GM12892 (cell line): ENCODE results near the gene TNFSF4.

Experiments
- POLR2A ChIP-seq: IDR thresholded peaks from 2 replicates; pipeline ENCODE4 v1.6.1; 2011; ENCODE audit warnings: low read depth, low read length, control low read depth
- POLR2AphosphoS5 ChIP-seq: IDR thresholded peaks from 2 replicates; pipeline ENCODE4 v1.6.1; 2011; ENCODE audit warnings: low read depth, low read length, control low read depth
- TAF1 ChIP-seq: IDR thresholded peaks from 2 replicates; pipeline ENCODE4 v1.6.1; 2011; ENCODE audit warnings: low read depth, mild to moderate bottlenecking, control low read depth, low read length, borderline replicate concordance

DNA sequence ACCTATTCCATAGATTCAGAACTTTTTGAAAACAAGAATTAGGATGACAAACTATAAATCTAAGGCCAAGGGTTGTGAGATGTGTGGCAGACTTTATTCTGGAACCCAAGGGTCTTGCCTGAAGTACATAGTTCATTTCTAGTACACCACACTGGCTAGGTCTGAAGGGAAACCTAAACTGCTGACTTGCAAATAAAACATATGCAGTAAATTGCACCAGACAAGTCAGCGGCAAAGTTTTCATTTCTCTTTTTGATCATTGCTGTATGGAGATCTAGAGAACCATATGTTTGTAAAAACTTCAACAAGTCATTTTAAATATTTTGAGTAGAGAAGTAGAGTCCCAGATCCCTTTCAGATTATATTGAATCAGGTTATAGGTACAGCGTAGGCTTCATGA is 43.9 kb downstream of the TNFSF4 start:
- TF ChIP-seq POLR2AphosphoS5 (no peak), POLR2A (no peak), TAF1 (no peak)
